Smooth muscle cell (in vitro differentiated cells): ENCODE data around the gene PEX14. TPM values are rescaled to one million over a fixed set of nuclear protein-coding genes. Genes with fewer than 3 reads are reported as not detected.

Experiments
- DNase-seq: peaks from one replicate; lab custom pipeline; 2025; ENCODE audit not compliant: unreplicated experiment; lab: John Stamatoyannopoulos, UW
- H2AFZ ChIP-seq: fragments of 200-600 bp; sonication (generic); 2 replicates; pipeline ENCODE4 v1.6.0; 2016; ENCODE audit warnings: antibody characterized with exemption, low read depth, mild to moderate bottlenecking
- H3F3A ChIP-seq: fragments of 200-600 bp; sonication (generic); 2 replicates; pipeline ENCODE4 v1.6.0; 2017; ENCODE audit warnings: antibody characterized with exemption, low read depth
- H3K27ac ChIP-seq: fragments of 200-600 bp; sonication (generic); 2 replicates; pipeline ENCODE4 v1.5.1; 2016; ENCODE audit warnings: low read depth, mild to moderate bottlenecking
- H3K27me3 ChIP-seq: fragments of 200-600 bp; sonication (generic); 2 replicates; pipeline ENCODE4 v1.6.1; 2016; ENCODE audit warnings: low read depth, mild to moderate bottlenecking
- H3K36me3 ChIP-seq: fragments of 200-600 bp; sonication (generic); 2 replicates; pipeline ENCODE4 v1.5.1; 2016; ENCODE audit warnings: low read depth
- H3K4me1 ChIP-seq: fragments of 200-600 bp; sonication (generic); 2 replicates; pipeline ENCODE4 v1.5.1; 2016; ENCODE audit warnings: low read depth
- H3K4me2 ChIP-seq: fragments of 200-600 bp; sonication (generic); 2 replicates; pipeline ENCODE4 v1.6.0; 2016; ENCODE audit warnings: mild to moderate bottlenecking
- H3K4me3 ChIP-seq: fragments of 200-600 bp; sonication (generic); 2 replicates; pipeline ENCODE4 v1.5.1; 2016; ENCODE audit warnings: mild to moderate bottlenecking
- H3K79me2 ChIP-seq: fragments of 200-600 bp; sonication (generic); 2 replicates; pipeline ENCODE4 v1.6.0; 2016; ENCODE audit warnings: low read depth, mild to moderate bottlenecking
- H3K9ac ChIP-seq: fragments of 200-600 bp; sonication (generic); 2 replicates; pipeline ENCODE4 v1.6.0; 2016; ENCODE audit warnings: low read depth
- H3K9me3 ChIP-seq: fragments of 200-600 bp; sonication (generic); replicated peaks from 2 replicates; pipeline ENCODE4 v1.5.1; 2016; ENCODE audit warnings: low read depth
- H4K20me1 ChIP-seq: fragments of 200-600 bp; sonication (generic); 2 replicates; pipeline ENCODE4 v1.6.0; 2016; ENCODE audit warnings: low read depth
- WGBS: methylation state at CpG from one replicate; pipeline ENCODE4 v1.1.7; 2016; ENCODE audit warnings: low lambda C conversion rate; 5-methylcytosine and 5-hydroxymethylcytosine counted together
- polyA plus RNA-seq: library from polyadenylated mRNA; unstranded; fragments of >200 nt; fragmentation: Nextera tagmentation; extraction: Ambion mirVana; gene quantifications from 2 replicates; pipeline ENCODE4 v1.2.1, GENCODE V29; 2016
- total RNA-seq: library from RNA; depleted of rRNA; stranded (reverse); fragments of >200 nt; gene quantifications from 2 replicates; pipeline ENCODE4 v1.2.3, GENCODE V29; 2014
- TF ChIP-seq, protein P1 (sequence below): fragments of 200-600 bp; sonication (generic); IDR thresholded peaks from 2 replicates; pipeline ENCODE4 v1.5.1; 2017; ENCODE audit warnings: borderline replicate concordance, mild to moderate bottlenecking, antibody characterized with exemption; ENCODE audit not compliant: insufficient read depth, poor library complexity, severe bottlenecking

The PEX14 gene
- total and polyA plus RNA-seq, 2 experiments from 2014 or later: 14.2 to 15.2 TPM

DNA sequence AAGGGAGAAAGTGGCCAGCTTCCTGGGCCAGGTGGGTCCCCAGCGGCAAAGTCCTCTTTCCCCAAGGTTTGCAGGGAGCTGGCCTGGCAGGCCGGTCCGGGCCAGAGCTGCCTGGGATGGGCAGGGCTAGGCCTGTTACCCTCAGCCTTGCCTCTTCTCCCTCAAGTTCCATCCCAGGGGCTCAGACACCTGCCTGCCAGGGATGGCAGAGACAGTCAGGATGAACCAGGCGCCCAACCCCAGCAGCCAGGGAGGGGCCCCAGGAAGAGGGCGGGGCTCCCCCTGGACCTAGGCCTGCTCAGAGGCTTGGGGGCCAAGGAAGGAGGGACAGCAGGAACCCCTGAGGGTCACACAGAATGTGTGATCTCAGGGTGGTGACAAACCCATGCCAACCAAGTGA, 201.1 kb downstream of the PEX14 start:
- H2AFZ ChIP-seq: no peak overlapping the region
- no peak overlapping the region for H3K27ac ChIP-seq
- no peak overlapping the region for H3K4me3 ChIP-seq
- H3F3A ChIP-seq: no peaks in the 10 kb centered on the region
- WGBS: 97% methylated on average over 5 of the region's 5 CpGs
- no peaks in the 10 kb centered on the region for H3K9me3 ChIP-seq
- no peaks in the 10 kb centered on the region for H3K79me2 ChIP-seq
- no peak overlapping the region for H3K9ac ChIP-seq
- DNase-seq: no peak
- no peaks in the 10 kb centered on the region for H3K36me3 ChIP-seq
- H4K20me1 ChIP-seq: no peaks in the 10 kb centered on the region
- H3K4me2 ChIP-seq: no peak overlapping the region
- no peaks in the 10 kb centered on the region for H3K27me3 ChIP-seq
- TF ChIP-seq, protein P1, sequence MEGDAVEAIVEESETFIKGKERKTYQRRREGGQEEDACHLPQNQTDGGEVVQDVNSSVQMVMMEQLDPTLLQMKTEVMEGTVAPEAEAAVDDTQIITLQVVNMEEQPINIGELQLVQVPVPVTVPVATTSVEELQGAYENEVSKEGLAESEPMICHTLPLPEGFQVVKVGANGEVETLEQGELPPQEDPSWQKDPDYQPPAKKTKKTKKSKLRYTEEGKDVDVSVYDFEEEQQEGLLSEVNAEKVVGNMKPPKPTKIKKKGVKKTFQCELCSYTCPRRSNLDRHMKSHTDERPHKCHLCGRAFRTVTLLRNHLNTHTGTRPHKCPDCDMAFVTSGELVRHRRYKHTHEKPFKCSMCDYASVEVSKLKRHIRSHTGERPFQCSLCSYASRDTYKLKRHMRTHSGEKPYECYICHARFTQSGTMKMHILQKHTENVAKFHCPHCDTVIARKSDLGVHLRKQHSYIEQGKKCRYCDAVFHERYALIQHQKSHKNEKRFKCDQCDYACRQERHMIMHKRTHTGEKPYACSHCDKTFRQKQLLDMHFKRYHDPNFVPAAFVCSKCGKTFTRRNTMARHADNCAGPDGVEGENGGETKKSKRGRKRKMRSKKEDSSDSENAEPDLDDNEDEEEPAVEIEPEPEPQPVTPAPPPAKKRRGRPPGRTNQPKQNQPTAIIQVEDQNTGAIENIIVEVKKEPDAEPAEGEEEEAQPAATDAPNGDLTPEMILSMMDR: no peak
- H3K4me1 ChIP-seq: peaks cover 41% of the 10 kb centered on the region

DNA sequence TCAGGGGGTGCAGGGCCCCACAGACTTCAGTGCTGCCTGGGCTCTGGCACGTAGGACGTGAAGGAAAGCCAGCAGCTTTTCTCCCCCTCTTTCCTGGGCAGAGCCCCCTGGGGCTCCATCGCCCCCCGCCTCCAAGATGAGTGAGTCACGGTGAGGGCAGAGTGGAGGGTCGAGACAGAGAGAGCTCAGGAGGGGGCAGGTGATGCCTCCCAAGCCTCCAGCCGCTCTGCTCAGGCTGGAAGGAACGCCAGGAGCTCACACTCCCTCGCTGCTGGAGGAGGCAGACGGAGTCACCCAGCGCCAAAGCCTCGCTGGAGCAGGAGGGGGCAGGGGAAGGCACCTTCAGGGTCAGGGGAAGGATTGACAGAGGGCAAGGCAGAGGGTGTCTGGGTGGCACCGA, 202.2 kb downstream of the PEX14 start:
- Histone ChIP-seq H3K27me3 (no peaks in the 10 kb centered on the region), H3K9ac (no peak overlapping the region), H4K20me1 (no peaks in the 10 kb centered on the region), H3K27ac (no peak overlapping the region), H2AFZ (no peak overlapping the region), H3K36me3 (no peaks in the 10 kb centered on the region), H3K79me2 (no peaks in the 10 kb centered on the region), H3K4me2 (no peak overlapping the region), H3K4me1 (peaks cover 49% of the 10 kb centered on the region), H3K4me3 (no peak overlapping the region), H3F3A (no peaks in the 10 kb centered on the region), H3K9me3 (no peaks in the 10 kb centered on the region)
- DNase-seq: no peak
- WGBS: 74% methylated on average over 13 of the region's 13 CpGs
- TF ChIP-seq, protein P1: no peak

DNA sequence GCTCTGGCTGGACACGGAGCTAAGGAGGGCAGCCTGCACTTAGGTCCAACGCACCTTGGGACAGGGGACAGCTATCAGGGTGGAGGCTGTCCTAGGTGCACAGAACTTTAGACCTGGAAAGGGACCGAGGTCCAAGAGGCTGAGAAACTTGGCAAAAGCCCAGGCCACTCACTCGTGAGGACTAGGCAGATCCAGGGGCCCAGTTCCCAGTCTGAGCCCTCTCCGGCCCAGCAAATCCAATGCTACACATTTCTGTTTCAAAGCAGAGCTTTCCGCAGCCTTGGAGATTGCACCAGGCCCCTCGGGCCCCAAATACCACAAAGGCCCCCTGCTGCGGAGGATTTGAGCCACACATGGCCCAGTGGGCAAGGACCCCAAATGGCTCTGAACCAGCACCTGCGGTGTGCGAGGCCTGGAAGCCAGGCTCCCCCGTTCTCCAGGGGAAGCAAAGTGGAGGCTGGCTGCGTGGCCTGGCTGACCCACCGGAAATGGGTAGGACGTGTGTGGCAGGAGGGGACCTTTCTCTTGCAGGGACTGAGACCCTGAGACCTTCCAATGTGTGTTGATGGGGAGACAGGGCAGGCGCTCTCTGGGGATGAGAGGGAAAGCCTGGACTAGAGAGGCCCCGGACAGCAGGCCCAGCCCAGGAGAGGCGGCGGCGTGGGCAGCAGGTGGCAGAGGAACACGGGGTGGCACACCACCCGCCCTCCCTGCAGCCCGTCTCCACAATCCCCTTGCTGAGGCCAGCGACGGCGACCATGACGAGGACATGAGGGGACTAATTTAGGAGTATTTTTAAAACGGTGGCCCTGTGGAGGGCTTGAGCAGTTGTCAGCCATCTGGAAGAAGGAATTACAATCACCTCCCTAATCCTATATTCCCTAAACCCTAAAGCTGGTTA, 203.0 kb downstream of the PEX14 start:
- H3K9ac ChIP-seq: no peak overlapping the region
- H3K27me3 ChIP-seq: no peaks in the 10 kb centered on the region
- H3F3A ChIP-seq: no peaks in the 10 kb centered on the region
- WGBS: 86% methylated on average over 27 of the region's 27 CpGs
- H2AFZ ChIP-seq: no peak overlapping the region
- H3K9me3 ChIP-seq: no peaks in the 10 kb centered on the region
- TF ChIP-seq, protein P1: no peak
- no peak overlapping the region for H3K27ac ChIP-seq
- no peak for DNase-seq
- H3K4me3 ChIP-seq: no peak overlapping the region
- no peaks in the 10 kb centered on the region for H3K36me3 ChIP-seq
- H3K4me1 ChIP-seq: peaks cover 57% of the 10 kb centered on the region
- H3K4me2 ChIP-seq: no peak overlapping the region
- no peaks in the 10 kb centered on the region for H4K20me1 ChIP-seq
- no peaks in the 10 kb centered on the region for H3K79me2 ChIP-seq

DNA sequence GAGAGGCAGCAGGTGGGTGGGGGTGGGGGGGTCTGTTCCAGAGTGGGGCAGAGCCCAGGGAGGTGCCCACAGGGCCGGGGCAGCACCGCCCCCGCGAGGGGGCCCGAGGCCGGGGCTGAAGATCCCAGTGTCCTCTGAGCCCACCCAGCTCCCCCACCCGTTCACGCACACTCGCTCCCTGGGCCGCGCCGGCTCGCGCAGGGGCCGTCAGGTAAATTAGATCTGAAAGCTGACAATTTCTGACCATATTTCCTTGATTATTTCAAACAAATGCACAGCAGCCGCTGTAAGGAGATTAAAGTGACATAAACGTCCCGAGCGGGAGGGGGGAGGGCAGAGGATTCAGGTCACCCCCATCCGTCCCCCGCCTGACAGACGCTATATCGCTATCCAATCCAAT, 203.7 kb downstream of the PEX14 start:
- peaks cover 61% of the 10 kb centered on the region for H3K4me1 ChIP-seq
- H2AFZ ChIP-seq: no peak overlapping the region
- DNase-seq: no peak
- no peaks in the 10 kb centered on the region for H3K36me3 ChIP-seq
- no peaks in the 10 kb centered on the region for H3K27me3 ChIP-seq
- TF ChIP-seq, protein P1: no peak
- H3K27ac ChIP-seq: no peak overlapping the region
- H3K4me3 ChIP-seq: no peak overlapping the region
- no peak overlapping the region for H3K4me2 ChIP-seq
- H4K20me1 ChIP-seq: no peaks in the 10 kb centered on the region
- no peaks in the 10 kb centered on the region for H3K9me3 ChIP-seq
- H3K79me2 ChIP-seq: no peaks in the 10 kb centered on the region
- 91% methylated on average over 23 of the region's 23 CpGs for WGBS
- H3F3A ChIP-seq: no peaks in the 10 kb centered on the region
- H3K9ac ChIP-seq: no peak overlapping the region
